DMS 273 treated with DMSO at 0.1 percent for 48 hours (cell line): ENCODE results near the gene KCTD8.

Experiments
- DNase-seq: peaks from one replicate; lab custom pipeline; 2025; lab: John Stamatoyannopoulos, UW

KCTD8 gene

GRCh38 chr4:44448521-44449461 lies at the start of gene KCTD8:
Gene KCTD8, minus strand, starts transcription at chr4:44448809.
- DNase-seq = no peak

- no peak for DNase-seq
Measured at GRCh38 chr4:44494810-44495701, 46.4 kb upstream of the KCTD8 start.

GRCh38 chr4:44493924-44494323 lies 45.3 kb upstream of the KCTD8 start:
- DNase-seq = no peak

- no peak for DNase-seq
Measured at GRCh38 chr4:44487341-44487740, 38.7 kb upstream of the KCTD8 start.

- DNase-seq = no peak
Measured at GRCh38 chr4:44479731-44480130, 31.1 kb upstream of the KCTD8 start.

- DNase-seq = no peak
Measured at GRCh38 chr4:44462259-44462658, 13.7 kb upstream of the KCTD8 start.

- DNase-seq = no peak
Measured at GRCh38 chr4:44447563-44448504, 775 bp downstream of the KCTD8 start.

GRCh38 chr4:44446801-44447562 lies 1.6 kb downstream of the KCTD8 start:
- no peak for DNase-seq

- no peak for DNase-seq
Measured at GRCh38 chr4:44446191-44446590, 2.4 kb downstream of the KCTD8 start.

GRCh38 chr4:44438687-44439086 lies 9.9 kb downstream of the KCTD8 start:
- DNase-seq = no peak

GRCh38 chr4:44434247-44434646 lies 14.4 kb downstream of the KCTD8 start:
- DNase-seq = no peak

- DNase-seq = no peak
Measured at GRCh38 chr4:44425614-44426208, 22.9 kb downstream of the KCTD8 start.

- no peak for DNase-seq
Measured at GRCh38 chr4:44422912-44423311, 25.7 kb downstream of the KCTD8 start.

GRCh38 chr4:44421330-44422065 lies 27.1 kb downstream of the KCTD8 start:
- DNase-seq = no peak

- DNase-seq = no peak
Measured at GRCh38 chr4:44415251-44415650, 33.4 kb downstream of the KCTD8 start.

GRCh38 chr4:44368413-44369167 lies 80.0 kb downstream of the KCTD8 start:
- no peak for DNase-seq

- DNase-seq = no peak
Measured at GRCh38 chr4:44354172-44354571, 94.4 kb downstream of the KCTD8 start.

- no peak for DNase-seq
Measured at GRCh38 chr4:44351069-44351468, 97.5 kb downstream of the KCTD8 start.

- no peak for DNase-seq
Measured at GRCh38 chr4:44342800-44343199, 105.8 kb downstream of the KCTD8 start.
